Measurements from ENCODE around the gene KIR3DL1.

- TF ChIP-seq, protein P1, sequence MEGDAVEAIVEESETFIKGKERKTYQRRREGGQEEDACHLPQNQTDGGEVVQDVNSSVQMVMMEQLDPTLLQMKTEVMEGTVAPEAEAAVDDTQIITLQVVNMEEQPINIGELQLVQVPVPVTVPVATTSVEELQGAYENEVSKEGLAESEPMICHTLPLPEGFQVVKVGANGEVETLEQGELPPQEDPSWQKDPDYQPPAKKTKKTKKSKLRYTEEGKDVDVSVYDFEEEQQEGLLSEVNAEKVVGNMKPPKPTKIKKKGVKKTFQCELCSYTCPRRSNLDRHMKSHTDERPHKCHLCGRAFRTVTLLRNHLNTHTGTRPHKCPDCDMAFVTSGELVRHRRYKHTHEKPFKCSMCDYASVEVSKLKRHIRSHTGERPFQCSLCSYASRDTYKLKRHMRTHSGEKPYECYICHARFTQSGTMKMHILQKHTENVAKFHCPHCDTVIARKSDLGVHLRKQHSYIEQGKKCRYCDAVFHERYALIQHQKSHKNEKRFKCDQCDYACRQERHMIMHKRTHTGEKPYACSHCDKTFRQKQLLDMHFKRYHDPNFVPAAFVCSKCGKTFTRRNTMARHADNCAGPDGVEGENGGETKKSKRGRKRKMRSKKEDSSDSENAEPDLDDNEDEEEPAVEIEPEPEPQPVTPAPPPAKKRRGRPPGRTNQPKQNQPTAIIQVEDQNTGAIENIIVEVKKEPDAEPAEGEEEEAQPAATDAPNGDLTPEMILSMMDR (IDR thresholded peaks at IDR 0.05): no peak
- TF ChIP-seq POLR2A (IDR thresholded peaks at IDR 0.05): no peak
Observed at GRCh38 chr19:54790711-54791110, 25.6 kb upstream of the KIR3DL1 start.
